Natural killer cell treated with Interleukin-12 subunit alpha and Interleukin-12 subunit beta and Interleukin-15 and Interleukin-18, amount 100 ng/mL, for 72 hours (primary cell): ENCODE results near the gene SATB2. TPM values are rescaled to one million over a fixed set of nuclear protein-coding genes. Genes with fewer than 3 reads are reported as not detected.

Experiments
- ATAC-seq, 2 donors: fragments of 150-1000 bp; cut with Tn5 transposase in 1 of 2; sonication (Bioruptor Pico), chemical (Tn5 transposase) in 1 of 2; 2 replicates each; pipeline ENCODE4 v1.10.0; 2021
- DNase-seq: peaks from one replicate; pipeline ENCODE4 v3.0.0; 2022; ENCODE audit warnings: low spot score
- H3K27ac Mint-ChIP-seq, 2 donors: 1 replicate in 1 of 2; 2 replicates in 1 of 2; pipeline ENCODE4 v1.8.0; 2022; ENCODE audit warnings: mixed read lengths in 2 of 2, mild to moderate bottlenecking in 1 of 2, moderate library complexity in 1 of 2
- H3K27me3 Mint-ChIP-seq, 2 donors: 1 replicate in 1 of 2; 2 replicates in 1 of 2; pipeline ENCODE4 v1.8.0; 2022; ENCODE audit warnings: mixed read lengths in 2 of 2
- H3K36me3 Mint-ChIP-seq: one replicate; pipeline ENCODE4 v1.8.0; 2022; ENCODE audit warnings: mixed read lengths
- H3K4me1 Mint-ChIP-seq, 2 donors: 1 replicate in 1 of 2; 2 replicates in 1 of 2; pipeline ENCODE4 v1.8.0; 2022; ENCODE audit warnings: low read depth in 2 of 2, mixed read lengths in 2 of 2, mild to moderate bottlenecking in 1 of 2
- H3K4me3 Mint-ChIP-seq: one replicate; pipeline ENCODE4 v1.8.0; 2022; ENCODE audit warnings: mixed read lengths
- H3K9me3 Mint-ChIP-seq: 2 replicates; pipeline ENCODE4 v1.8.0; 2022; ENCODE audit warnings: mixed read lengths
- total RNA-seq, 2 donors: library from RNA; stranded (reverse); gene quantifications; one replicate each; pipeline ENCODE4 v1.2.3, GENCODE V29; 2022

The SATB2 gene
- total RNA-seq, 2 donors from 2014 or later = 0.71 to 1.5 TPM

GRCh38 chr2:199388728-199389268 is 68.9 kb downstream of the SATB2 start:
- DNase-seq = no peak
- ATAC-seq = no peak
- Mint-ChIP-seq H3K36me3 (no peaks in the 10 kb centered on the region), H3K9me3 (no peaks in the 10 kb centered on the region), H3K27ac (no peak overlapping the region), H3K4me3 (no peak overlapping the region), H3K27me3 (no peaks in the 10 kb centered on the region), H3K4me1 (no peaks in the 10 kb centered on the region)

GRCh38 chr2:199384043-199384442 is 73.7 kb downstream of the SATB2 start:
- Mint-ChIP-seq H3K27ac (no peak overlapping the region), H3K4me1 (no peaks in the 10 kb centered on the region), H3K9me3 (no peaks in the 10 kb centered on the region), H3K4me3 (no peak overlapping the region), H3K36me3 (no peaks in the 10 kb centered on the region), H3K27me3 (peaks cover 3 to 12% of the 10 kb centered on the region in 2 donors)
- ATAC-seq = no peak
- DNase-seq = no peak

GRCh38 chr2:199383021-199383420 is 74.7 kb downstream of the SATB2 start:
- no peaks in the 10 kb centered on the region for H3K4me1 Mint-ChIP-seq
- no peak for ATAC-seq
- H3K36me3 Mint-ChIP-seq = no peaks in the 10 kb centered on the region
- no peak overlapping the region for H3K4me3 Mint-ChIP-seq
- no peak for DNase-seq
- H3K27me3 Mint-ChIP-seq = peaks cover 3 to 12% of the 10 kb centered on the region in 2 donors
- no peaks in the 10 kb centered on the region for H3K9me3 Mint-ChIP-seq
- H3K27ac Mint-ChIP-seq = no peak overlapping the region

DNA sequence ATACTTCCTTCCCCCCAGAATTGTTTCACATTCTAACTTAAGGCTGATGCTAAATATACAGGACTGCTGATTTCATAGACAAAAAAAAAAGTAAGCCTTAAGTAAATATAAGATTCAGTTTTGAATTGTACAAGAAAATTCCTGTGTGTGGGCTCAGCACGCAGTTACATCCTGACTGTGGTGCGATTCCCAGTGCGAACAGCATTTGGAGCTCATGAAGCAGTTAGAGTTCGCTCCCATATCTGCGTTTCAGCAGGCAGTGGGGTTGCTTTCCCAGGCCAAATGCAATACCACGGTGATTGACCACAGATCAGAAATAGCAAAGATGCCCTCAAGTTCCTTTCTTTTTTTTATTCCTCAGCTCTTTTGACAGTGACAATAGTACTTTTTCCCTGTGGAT is 75.6 kb downstream of the SATB2 start:
- DNase-seq = no peak
- H3K36me3 Mint-ChIP-seq = no peaks in the 10 kb centered on the region
- H3K9me3 Mint-ChIP-seq = peaks cover 3% of the 10 kb centered on the region
- peaks cover 5 to 12% of the 10 kb centered on the region in 2 donors for H3K27me3 Mint-ChIP-seq
- H3K4me3 Mint-ChIP-seq = no peak overlapping the region
- no peak for ATAC-seq
- H3K27ac Mint-ChIP-seq = no peak overlapping the region
- H3K4me1 Mint-ChIP-seq = no peaks in the 10 kb centered on the region

DNA sequence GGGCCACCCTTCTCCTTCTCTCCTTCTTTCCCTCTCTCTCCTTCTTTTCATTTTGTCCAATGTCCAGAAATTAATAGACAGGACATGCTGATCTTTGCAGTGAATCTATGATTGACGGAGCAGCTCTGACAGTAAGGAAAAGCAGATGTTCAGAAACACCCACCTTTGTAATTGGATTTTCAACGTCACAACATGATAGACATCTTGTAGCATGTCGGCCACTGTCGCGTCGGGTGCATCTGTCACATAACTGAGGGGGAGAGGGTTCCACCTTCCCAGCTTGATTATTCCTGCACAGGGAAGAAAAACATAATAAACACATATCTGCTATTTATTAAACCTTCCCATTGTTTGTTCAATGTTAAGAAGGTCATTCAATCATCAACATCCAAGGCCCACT is 76.2 kb downstream of the SATB2 start:
- H3K27me3 Mint-ChIP-seq = peaks cover 5 to 12% of the 10 kb centered on the region in 2 donors
- no peaks in the 10 kb centered on the region for H3K4me1 Mint-ChIP-seq
- H3K27ac Mint-ChIP-seq = no peak overlapping the region
- peaks cover 3% of the 10 kb centered on the region for H3K9me3 Mint-ChIP-seq
- no peaks in the 10 kb centered on the region for H3K36me3 Mint-ChIP-seq
- H3K4me3 Mint-ChIP-seq = no peak overlapping the region
- ATAC-seq (no peak), DNase-seq (no peak)

GRCh38 chr2:199378948-199379650 is 78.6 kb downstream of the SATB2 start:
- no peaks in the 10 kb centered on the region for H3K4me1 Mint-ChIP-seq
- no peak overlapping the region for H3K4me3 Mint-ChIP-seq
- H3K36me3 Mint-ChIP-seq = no peaks in the 10 kb centered on the region
- no peak overlapping the region for H3K27ac Mint-ChIP-seq
- ATAC-seq (no peak), DNase-seq (no peak)
- H3K27me3 Mint-ChIP-seq = peaks cover 5 to 12% of the 10 kb centered on the region in 2 donors
- H3K9me3 Mint-ChIP-seq = peaks cover 3% of the 10 kb centered on the region

GRCh38 chr2:199370150-199370780 is 87.5 kb downstream of the SATB2 start:
- H3K27me3 Mint-ChIP-seq = peaks cover 0 to 3% of the 10 kb centered on the region in 2 donors
- DNase-seq (no peak), ATAC-seq (peak in 1 of 2 donors; percentile 68)
- no peak overlapping the region for H3K4me3 Mint-ChIP-seq
- H3K4me1 Mint-ChIP-seq = no peaks in the 10 kb centered on the region
- H3K36me3 Mint-ChIP-seq = no peaks in the 10 kb centered on the region
- no peaks in the 10 kb centered on the region for H3K9me3 Mint-ChIP-seq
- H3K27ac Mint-ChIP-seq = no peak overlapping the region

DNA sequence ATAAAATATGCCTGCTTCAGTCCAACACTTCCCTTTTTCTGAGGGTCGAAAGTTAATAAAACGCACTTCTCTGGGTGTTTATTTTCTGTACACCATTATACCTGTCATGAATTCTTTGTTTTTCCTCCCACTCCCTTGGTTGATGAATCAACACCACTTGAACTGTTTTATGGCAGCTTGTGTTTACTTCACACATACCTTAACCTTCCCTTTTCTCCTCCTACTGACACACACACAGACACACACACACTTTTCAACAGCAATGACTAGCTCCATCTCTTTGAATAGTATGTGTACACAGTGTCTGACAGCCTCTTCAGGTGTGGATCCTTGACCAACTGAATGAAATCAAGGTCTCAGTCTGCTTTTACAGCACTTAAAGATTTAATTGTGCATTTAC is 91.3 kb downstream of the SATB2 start:
- no peaks in the 10 kb centered on the region for H3K4me1 Mint-ChIP-seq
- H3K27ac Mint-ChIP-seq = no peak overlapping the region
- H3K36me3 Mint-ChIP-seq = no peaks in the 10 kb centered on the region
- peaks cover 1 to 3% of the 10 kb centered on the region in 2 donors for H3K27me3 Mint-ChIP-seq
- H3K9me3 Mint-ChIP-seq = peaks cover 1% of the 10 kb centered on the region
- H3K4me3 Mint-ChIP-seq = no peak overlapping the region
- ATAC-seq (no peak), DNase-seq (no peak)

GRCh38 chr2:199364153-199364552 is 93.6 kb downstream of the SATB2 start:
- Mint-ChIP-seq H3K4me3 (no peak overlapping the region), H3K9me3 (peaks cover 12% of the 10 kb centered on the region), H3K27me3 (peaks cover 7 to 11% of the 10 kb centered on the region in 2 donors), H3K36me3 (no peaks in the 10 kb centered on the region), H3K27ac (no peak overlapping the region), H3K4me1 (no peaks in the 10 kb centered on the region)
- no peak for DNase-seq
- no peak for ATAC-seq

DNA sequence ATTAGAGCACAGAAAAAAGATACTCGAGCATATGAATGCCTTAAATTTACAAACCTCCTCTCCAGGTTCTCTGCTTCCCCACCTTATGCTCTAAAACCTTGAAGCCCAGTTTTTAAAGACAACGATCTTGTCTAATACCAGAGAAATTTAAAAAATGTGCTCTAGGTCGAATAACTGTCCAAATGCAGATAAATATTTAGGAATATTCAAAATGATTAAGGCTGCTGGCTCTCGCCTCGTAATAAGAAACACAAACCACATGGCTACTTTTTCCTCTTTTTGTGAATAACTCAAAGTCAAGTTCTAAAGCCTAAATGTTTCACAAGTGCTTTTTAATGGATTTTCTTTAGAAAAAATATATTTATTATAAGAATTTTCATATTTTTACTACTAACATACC is 101.3 kb downstream of the SATB2 start:
- Mint-ChIP-seq H3K36me3 (no peaks in the 10 kb centered on the region), H3K27me3 (peaks cover 4 to 9% of the 10 kb centered on the region in 2 donors), H3K9me3 (peaks cover 11% of the 10 kb centered on the region), H3K4me3 (no peak overlapping the region), H3K4me1 (no peaks in the 10 kb centered on the region), H3K27ac (no peak overlapping the region)
- DNase-seq (no peak), ATAC-seq (no peak)

GRCh38 chr2:199348871-199349270 is 108.9 kb downstream of the SATB2 start:
- no peaks in the 10 kb centered on the region for H3K36me3 Mint-ChIP-seq
- no peak overlapping the region for H3K4me3 Mint-ChIP-seq
- H3K4me1 Mint-ChIP-seq = no peaks in the 10 kb centered on the region
- H3K27ac Mint-ChIP-seq = no peak overlapping the region
- H3K27me3 Mint-ChIP-seq = no peaks in the 10 kb centered on the region
- ATAC-seq = no peak
- peaks cover 10% of the 10 kb centered on the region for H3K9me3 Mint-ChIP-seq
- DNase-seq = no peak

GRCh38 chr2:199344012-199344411 is 113.7 kb downstream of the SATB2 start:
- Mint-ChIP-seq H3K36me3 (no peaks in the 10 kb centered on the region), H3K4me1 (no peaks in the 10 kb centered on the region), H3K4me3 (no peak overlapping the region), H3K9me3 (peaks cover 12% of the 10 kb centered on the region), H3K27me3 (no peaks in the 10 kb centered on the region), H3K27ac (no peak overlapping the region)
- no peak for ATAC-seq
- DNase-seq = no peak

DNA sequence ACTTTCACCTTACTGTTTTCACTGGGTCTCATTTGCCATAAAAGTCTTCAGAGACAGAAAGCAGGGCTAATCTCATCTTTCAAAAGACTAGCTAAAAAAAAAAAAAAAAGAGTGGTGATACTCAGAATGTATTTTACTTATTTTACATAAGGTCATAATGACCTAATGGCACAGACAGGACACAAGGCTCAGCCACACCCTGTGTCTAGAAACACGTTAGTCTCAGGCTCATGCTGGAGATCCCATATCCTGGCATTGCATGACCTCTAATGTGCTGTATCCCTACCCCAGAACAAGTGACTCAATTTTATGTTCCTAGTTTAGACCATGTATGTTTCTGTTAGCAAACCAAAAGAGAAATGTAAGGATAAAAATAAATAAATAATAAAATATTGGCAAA is 115.4 kb downstream of the SATB2 start:
- DNase-seq (no peak), ATAC-seq (no peak)
- Mint-ChIP-seq H3K36me3 (no peaks in the 10 kb centered on the region), H3K4me1 (no peaks in the 10 kb centered on the region), H3K4me3 (no peak overlapping the region), H3K27ac (no peak overlapping the region), H3K27me3 (no peaks in the 10 kb centered on the region), H3K9me3 (peaks cover 8% of the 10 kb centered on the region)

DNA sequence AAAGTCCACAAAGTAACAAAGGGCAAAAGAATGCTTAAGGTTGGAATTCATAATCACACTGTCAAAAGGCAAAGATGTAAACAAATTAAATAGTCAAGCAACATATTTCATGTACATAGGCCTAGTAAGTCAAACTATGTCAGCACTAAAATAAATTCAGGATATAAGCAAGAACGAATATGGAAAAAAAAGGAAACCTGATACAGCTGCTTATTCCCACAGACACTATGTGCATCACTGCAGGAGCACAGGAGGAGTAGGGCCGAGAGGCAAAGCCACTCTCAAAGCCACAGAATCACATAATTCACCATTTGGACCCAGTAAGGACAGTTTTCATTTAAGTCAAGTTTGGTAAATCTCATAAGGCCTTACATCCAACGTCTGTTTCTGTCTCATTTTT is 116.6 kb downstream of the SATB2 start:
- Mint-ChIP-seq H3K4me1 (no peaks in the 10 kb centered on the region), H3K36me3 (no peaks in the 10 kb centered on the region)

More for the DNA sequence above, 116.6 kb downstream of the SATB2 start:
- peaks cover 8% of the 10 kb centered on the region for H3K9me3 Mint-ChIP-seq
- no peak for DNase-seq
- no peak overlapping the region for H3K27ac Mint-ChIP-seq
- H3K4me3 Mint-ChIP-seq = no peak overlapping the region
- ATAC-seq = no peak
- no peaks in the 10 kb centered on the region for H3K27me3 Mint-ChIP-seq
